ENCODE results near the gene XPO6.

DNA sequence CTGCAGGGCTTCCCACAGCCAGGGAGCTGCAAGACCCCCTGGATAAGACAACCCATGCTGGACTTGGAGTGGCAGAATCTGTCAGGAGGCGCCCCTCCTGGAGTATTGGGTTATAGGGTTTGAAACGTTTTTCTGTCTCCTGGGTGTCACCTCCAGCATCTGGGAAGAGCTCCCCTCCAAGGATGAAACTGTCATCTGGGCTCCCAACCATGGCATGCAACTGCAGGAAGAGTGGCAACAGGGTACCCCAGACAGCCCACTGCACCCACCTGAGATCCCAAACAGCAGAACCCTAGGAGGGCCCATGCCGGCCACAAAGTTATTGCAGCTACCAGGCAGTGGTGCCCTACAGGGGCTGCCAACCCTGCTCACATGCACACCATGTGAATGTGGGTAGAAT is 147.6 kb downstream of the XPO6 start:
- TF ChIP-seq, protein P1, sequence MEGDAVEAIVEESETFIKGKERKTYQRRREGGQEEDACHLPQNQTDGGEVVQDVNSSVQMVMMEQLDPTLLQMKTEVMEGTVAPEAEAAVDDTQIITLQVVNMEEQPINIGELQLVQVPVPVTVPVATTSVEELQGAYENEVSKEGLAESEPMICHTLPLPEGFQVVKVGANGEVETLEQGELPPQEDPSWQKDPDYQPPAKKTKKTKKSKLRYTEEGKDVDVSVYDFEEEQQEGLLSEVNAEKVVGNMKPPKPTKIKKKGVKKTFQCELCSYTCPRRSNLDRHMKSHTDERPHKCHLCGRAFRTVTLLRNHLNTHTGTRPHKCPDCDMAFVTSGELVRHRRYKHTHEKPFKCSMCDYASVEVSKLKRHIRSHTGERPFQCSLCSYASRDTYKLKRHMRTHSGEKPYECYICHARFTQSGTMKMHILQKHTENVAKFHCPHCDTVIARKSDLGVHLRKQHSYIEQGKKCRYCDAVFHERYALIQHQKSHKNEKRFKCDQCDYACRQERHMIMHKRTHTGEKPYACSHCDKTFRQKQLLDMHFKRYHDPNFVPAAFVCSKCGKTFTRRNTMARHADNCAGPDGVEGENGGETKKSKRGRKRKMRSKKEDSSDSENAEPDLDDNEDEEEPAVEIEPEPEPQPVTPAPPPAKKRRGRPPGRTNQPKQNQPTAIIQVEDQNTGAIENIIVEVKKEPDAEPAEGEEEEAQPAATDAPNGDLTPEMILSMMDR (conservative IDR thresholded peaks at IDR 0.05; ENCODE audit: low read length): no peak
- TF ChIP-seq EZH2phosphoT487 (IDR thresholded peaks at IDR 0.05; ENCODE audit: borderline replicate concordance): no peak
